ENCODE results near the gene LSM11.

LSM11 gene

DNA sequence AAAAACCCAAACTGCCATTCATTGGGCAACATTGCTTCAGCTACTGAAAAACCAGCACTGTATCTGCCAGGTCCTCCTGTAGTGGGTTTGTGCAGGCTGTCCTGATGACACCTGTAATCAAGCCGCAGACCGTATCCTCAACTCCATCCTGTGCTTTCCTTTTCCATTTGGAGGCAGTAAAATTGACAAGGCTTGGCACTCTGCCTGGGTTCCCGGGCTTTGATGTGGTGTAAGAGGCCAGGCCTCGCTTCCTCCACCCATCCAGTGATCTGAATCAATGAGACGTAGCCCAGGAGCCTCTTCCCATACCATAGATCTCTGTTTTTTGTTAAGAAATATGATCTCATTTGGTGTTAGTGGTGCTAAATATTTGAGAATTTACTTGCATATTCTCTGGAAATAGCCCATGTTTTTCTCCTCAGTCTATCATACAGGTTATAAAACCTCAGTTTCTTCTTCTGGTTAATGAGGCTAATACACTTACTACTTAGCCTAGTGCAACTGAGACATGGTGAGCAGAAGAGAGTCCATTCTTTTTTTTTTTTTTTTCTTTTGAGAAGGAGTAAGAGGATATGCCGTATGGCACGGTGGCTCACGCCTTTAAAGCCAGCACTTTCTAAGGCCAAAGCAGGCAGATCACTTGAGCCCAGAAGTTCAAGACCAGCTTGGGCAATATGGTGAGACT, 34.8 kb downstream of the LSM11 start:
- DNase-seq, result no peak

DNA sequence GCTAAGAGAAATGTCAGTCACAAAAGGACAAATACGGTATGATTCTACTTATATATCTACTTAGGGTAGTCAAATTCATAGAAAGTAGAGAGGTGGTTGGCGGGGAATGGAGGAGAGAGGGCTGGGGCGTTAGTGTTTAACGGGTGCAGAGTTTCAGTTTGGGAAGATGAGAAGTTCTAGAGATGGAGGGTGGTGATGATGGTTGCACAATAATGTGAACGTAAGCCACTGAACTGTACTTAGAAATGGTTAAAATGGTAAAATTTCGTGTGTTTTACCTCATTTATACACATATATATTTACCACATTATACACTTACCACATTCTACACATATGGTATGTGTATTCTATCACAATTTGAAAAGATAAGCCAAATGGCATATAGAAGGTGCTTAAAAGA, 35.7 kb downstream of the LSM11 start:
- DNase-seq, result no peak

DNA sequence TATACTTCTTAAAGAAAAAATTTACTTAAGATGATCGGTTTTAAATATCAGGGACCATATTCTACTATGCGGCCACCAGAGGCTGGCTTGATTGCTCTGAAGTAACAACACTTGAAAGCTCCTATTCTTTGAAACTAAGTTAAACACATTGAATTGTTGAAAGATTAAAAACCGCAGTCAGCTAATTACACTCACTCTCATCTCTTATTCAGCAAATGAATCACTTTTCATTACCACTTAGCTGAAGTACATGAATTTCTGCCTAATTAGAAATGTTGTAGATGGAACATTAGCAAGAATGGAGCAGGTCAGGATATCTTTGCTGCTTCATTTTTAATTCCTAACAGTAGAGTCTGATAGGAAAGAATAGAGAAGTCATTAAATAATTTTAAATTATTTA, 42.3 kb downstream of the LSM11 start:
- DNase-seq, result no peak

DNA sequence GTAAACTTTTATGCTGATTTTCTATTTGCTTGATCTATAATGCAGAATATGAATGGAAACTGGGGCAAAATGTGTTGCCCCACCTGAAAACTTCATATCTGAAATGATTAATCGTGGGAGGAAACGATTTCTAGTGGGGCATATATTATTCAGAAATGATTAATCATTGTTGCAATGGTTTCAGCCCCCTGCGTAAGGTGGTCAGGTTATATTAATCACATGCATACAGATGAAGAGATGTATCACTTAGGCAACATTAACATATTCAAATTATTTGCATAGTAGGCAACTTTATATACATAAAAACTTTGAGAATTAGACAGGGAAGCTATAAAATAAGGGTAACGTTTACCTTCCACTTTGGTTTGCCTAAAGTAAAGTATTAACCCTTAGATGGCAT, 49.8 kb downstream of the LSM11 start:
- no peak for DNase-seq

DNA sequence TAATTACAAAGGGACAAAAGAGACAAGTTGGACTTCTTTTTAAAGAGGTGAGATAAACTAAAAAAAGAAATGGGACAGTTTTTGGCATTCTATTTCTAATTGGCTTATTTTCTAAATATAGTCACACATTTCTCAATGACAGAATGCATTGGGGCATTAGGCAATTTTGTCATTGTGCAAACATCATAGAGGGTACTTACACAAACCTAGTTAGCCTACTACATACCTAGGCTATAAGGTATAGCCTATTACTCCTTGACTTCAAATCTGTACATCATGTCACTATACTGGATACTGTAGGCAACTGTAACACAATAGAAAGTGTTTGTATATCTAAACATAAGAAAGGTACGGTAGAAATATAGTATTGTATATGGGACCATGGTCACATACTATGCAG, 56.1 kb downstream of the LSM11 start:
- no peak for DNase-seq

GRCh38 chr5:157800137-157800536, 56.6 kb downstream of the LSM11 start:
- no peak for DNase-seq

DNA sequence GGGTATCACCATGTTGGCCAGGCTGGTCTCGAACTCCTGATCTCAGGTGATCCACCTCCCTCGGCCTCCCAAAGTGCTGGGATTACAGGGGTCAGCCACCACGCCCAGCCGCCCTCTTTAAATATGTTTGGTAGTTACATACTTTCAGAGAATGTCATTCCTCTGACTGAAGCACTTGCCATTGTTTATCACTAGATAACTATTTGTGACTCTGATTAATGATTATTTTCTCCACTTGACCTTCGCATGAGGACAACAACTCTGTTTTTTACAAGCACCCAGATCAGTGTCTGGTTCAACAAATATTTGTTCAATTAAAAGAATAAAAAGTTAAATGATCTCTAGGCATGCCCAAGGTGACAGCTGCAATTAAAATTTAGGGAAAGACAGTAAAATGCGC, 59.2 kb downstream of the LSM11 start:
- DNase-seq, result no peak

DNA sequence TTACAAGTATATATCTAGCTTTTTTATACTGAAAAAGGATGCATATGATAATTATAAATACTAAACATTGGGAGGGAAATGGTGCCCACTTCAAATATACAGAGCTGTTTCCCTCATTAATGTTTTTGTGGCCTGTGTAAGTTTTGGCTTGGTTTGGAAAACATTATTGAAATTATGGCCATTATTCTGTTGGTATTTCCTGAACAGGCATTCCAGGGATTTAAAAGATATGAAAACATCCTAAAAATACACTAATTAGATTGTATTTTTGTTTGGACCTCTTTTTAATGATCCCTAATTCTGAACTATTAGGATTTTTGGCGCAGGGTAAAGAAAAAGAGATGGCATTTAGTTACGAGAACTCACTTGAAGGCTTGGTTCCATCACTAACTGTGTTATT, 64.5 kb downstream of the LSM11 start:
- no peak for DNase-seq
